HEK293 (cell line): ENCODE data around the gene PDZD8.

Experiments
- EGR2 ChIP-seq: fragments of 450-650 bp; formaldehyde crosslinking; IDR thresholded peaks from 2 replicates; pipeline ENCODE4 v1.5.1; 2016; ENCODE audit warnings: low read depth, missing biosample characterization, missing genetic modification characterization
- YY1 ChIP-seq: fragments of 450-650 bp; formaldehyde crosslinking; IDR thresholded peaks from 2 replicates; pipeline ENCODE4 v1.5.1; 2018; ENCODE audit warnings: missing biosample characterization, missing genetic modification characterization
- ZBTB17 ChIP-seq: fragments of 450-650 bp; formaldehyde crosslinking; IDR thresholded peaks from 2 replicates; pipeline ENCODE4 v1.5.1; 2016; ENCODE audit warnings: missing biosample characterization, missing genetic modification characterization
- ZNF138 ChIP-seq: fragments of 450-650 bp; formaldehyde crosslinking; IDR thresholded peaks from 2 replicates; pipeline ENCODE4 v1.5.1; 2016; ENCODE audit warnings: missing biosample characterization, missing genetic modification characterization, borderline replicate concordance
- ZNF140 ChIP-seq: fragments of 450-650 bp; formaldehyde crosslinking; IDR thresholded peaks from 2 replicates; pipeline ENCODE4 v1.5.1; 2016; ENCODE audit warnings: missing biosample characterization, missing genetic modification characterization
- ZNF239 ChIP-seq: fragments of 450-650 bp; formaldehyde crosslinking; IDR thresholded peaks from 2 replicates; pipeline ENCODE4 v1.5.1; 2016; ENCODE audit warnings: missing biosample characterization, missing genetic modification characterization
- ZNF621 ChIP-seq: fragments of 450-650 bp; formaldehyde crosslinking; IDR thresholded peaks from 2 replicates; pipeline ENCODE4 v1.5.1; 2017; ENCODE audit warnings: missing biosample characterization, missing genetic modification characterization
- ZNF629 ChIP-seq: fragments of 450-650 bp; formaldehyde crosslinking; IDR thresholded peaks from 2 replicates; pipeline ENCODE4 v1.5.1; 2017; ENCODE audit warnings: missing biosample characterization, missing genetic modification characterization
- ZNF776 ChIP-seq: fragments of 450-650 bp; formaldehyde crosslinking; IDR thresholded peaks from 2 replicates; pipeline ENCODE4 v1.5.0; 2017; ENCODE audit warnings: missing biosample characterization, missing genetic modification characterization, borderline replicate concordance
- ZSCAN16 ChIP-seq: fragments of 450-650 bp; formaldehyde crosslinking; IDR thresholded peaks from 2 replicates; pipeline ENCODE4 v1.5.1; 2016; ENCODE audit warnings: missing biosample characterization, missing genetic modification characterization
- TF ChIP-seq, protein P1 (sequence below): fragments of 450-650 bp; formaldehyde crosslinking; IDR thresholded peaks from 2 replicates; pipeline ENCODE4 v1.5.1; 2016; ENCODE audit warnings: missing biosample characterization, missing genetic modification characterization
- TF ChIP-seq, protein P2 (sequence below): fragments of 450-650 bp; formaldehyde crosslinking; IDR thresholded peaks from 2 replicates; pipeline ENCODE4 v1.5.1; 2016; ENCODE audit warnings: missing biosample characterization, missing genetic modification characterization, low read depth
- TF ChIP-seq, protein P3 (sequence below): fragments of 450-650 bp; formaldehyde crosslinking; IDR thresholded peaks from 2 replicates; pipeline ENCODE4 v1.5.1; 2016; ENCODE audit warnings: missing biosample characterization, missing genetic modification characterization
- TF ChIP-seq, protein P4 (sequence below): IDR thresholded peaks from 2 replicates; pipeline ENCODE4 v1.6.1; 2011; ENCODE audit warnings: mild to moderate bottlenecking, low read depth, low read length, borderline replicate concordance

DNA sequence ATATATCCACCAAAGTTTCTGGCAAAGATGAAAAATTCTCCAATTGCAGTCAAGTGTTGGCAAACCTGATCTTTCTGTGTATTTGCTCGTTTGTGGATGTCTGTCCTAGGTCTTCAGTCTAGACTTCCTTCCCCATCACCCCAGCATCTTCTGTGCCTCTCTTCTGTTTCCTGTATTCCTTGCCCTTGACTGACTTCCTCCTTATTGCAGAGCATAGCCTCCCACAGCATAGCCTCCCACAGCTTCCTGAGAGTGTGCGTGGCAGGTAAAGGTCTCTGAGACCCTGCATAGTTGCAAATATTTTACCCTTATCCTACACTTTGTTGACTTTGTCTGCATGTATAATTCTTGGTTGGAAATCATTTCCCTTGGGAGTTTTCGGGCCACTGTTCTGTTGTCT, 116.0 kb downstream of the PDZD8 start:
- TF ChIP-seq, protein P1, sequence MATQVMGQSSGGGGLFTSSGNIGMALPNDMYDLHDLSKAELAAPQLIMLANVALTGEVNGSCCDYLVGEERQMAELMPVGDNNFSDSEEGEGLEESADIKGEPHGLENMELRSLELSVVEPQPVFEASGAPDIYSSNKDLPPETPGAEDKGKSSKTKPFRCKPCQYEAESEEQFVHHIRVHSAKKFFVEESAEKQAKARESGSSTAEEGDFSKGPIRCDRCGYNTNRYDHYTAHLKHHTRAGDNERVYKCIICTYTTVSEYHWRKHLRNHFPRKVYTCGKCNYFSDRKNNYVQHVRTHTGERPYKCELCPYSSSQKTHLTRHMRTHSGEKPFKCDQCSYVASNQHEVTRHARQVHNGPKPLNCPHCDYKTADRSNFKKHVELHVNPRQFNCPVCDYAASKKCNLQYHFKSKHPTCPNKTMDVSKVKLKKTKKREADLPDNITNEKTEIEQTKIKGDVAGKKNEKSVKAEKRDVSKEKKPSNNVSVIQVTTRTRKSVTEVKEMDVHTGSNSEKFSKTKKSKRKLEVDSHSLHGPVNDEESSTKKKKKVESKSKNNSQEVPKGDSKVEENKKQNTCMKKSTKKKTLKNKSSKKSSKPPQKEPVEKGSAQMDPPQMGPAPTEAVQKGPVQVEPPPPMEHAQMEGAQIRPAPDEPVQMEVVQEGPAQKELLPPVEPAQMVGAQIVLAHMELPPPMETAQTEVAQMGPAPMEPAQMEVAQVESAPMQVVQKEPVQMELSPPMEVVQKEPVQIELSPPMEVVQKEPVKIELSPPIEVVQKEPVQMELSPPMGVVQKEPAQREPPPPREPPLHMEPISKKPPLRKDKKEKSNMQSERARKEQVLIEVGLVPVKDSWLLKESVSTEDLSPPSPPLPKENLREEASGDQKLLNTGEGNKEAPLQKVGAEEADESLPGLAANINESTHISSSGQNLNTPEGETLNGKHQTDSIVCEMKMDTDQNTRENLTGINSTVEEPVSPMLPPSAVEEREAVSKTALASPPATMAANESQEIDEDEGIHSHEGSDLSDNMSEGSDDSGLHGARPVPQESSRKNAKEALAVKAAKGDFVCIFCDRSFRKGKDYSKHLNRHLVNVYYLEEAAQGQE (tag by site-specific recombination), result no peak
- TF ChIP-seq ZNF138, result no peak
- TF ChIP-seq YY1, result no peak
- TF ChIP-seq ZNF621 (tag by site-specific recombination), result no peak
- TF ChIP-seq, protein P2, sequence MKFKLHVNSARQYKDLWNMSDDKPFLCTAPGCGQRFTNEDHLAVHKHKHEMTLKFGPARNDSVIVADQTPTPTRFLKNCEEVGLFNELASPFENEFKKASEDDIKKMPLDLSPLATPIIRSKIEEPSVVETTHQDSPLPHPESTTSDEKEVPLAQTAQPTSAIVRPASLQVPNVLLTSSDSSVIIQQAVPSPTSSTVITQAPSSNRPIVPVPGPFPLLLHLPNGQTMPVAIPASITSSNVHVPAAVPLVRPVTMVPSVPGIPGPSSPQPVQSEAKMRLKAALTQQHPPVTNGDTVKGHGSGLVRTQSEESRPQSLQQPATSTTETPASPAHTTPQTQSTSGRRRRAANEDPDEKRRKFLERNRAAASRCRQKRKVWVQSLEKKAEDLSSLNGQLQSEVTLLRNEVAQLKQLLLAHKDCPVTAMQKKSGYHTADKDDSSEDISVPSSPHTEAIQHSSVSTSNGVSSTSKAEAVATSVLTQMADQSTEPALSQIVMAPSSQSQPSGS (tag by site-specific recombination), result no peak
- no peak for TF ChIP-seq ZSCAN16 (tag by site-specific recombination)
- TF ChIP-seq ZNF629 (tag by site-specific recombination), result no peak
- TF ChIP-seq, protein P3, sequence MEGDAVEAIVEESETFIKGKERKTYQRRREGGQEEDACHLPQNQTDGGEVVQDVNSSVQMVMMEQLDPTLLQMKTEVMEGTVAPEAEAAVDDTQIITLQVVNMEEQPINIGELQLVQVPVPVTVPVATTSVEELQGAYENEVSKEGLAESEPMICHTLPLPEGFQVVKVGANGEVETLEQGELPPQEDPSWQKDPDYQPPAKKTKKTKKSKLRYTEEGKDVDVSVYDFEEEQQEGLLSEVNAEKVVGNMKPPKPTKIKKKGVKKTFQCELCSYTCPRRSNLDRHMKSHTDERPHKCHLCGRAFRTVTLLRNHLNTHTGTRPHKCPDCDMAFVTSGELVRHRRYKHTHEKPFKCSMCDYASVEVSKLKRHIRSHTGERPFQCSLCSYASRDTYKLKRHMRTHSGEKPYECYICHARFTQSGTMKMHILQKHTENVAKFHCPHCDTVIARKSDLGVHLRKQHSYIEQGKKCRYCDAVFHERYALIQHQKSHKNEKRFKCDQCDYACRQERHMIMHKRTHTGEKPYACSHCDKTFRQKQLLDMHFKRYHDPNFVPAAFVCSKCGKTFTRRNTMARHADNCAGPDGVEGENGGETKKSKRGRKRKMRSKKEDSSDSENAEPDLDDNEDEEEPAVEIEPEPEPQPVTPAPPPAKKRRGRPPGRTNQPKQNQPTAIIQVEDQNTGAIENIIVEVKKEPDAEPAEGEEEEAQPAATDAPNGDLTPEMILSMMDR (tag by site-specific recombination), result no peak
- TF ChIP-seq ZNF140 (tag by site-specific recombination), result no peak
- TF ChIP-seq, protein P4, sequence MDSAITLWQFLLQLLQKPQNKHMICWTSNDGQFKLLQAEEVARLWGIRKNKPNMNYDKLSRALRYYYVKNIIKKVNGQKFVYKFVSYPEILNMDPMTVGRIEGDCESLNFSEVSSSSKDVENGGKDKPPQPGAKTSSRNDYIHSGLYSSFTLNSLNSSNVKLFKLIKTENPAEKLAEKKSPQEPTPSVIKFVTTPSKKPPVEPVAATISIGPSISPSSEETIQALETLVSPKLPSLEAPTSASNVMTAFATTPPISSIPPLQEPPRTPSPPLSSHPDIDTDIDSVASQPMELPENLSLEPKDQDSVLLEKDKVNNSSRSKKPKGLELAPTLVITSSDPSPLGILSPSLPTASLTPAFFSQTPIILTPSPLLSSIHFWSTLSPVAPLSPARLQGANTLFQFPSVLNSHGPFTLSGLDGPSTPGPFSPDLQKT, result no peak
- TF ChIP-seq ZBTB17 (tag by site-specific recombination), result no peak
- TF ChIP-seq ZNF239 (tag by site-specific recombination), result no peak
- TF ChIP-seq ZNF776 (tag by site-specific recombination), result no peak
- TF ChIP-seq EGR2 (tag by site-specific recombination), result peak; percentile 69
